NCI-H345 treated with DMSO at 0.1 percent for 48 hours (cell line): ENCODE results near the gene CDC42EP4.
"Not testable (repeated sequence)": the region's sequence is repeated elsewhere in the genome, so short reads cannot be mapped to it uniquely, and the experiment has no call there.

Experiments
- DNase-seq: peaks from one replicate; lab custom pipeline; 2025; ENCODE audit not compliant: unreplicated experiment; lab: John Stamatoyannopoulos, UW

CDC42EP4 gene

GRCh38 chr17:73320601-73321264 lies 8.9 kb upstream of the CDC42EP4 start:
- DNase-seq, result no peak

DNA sequence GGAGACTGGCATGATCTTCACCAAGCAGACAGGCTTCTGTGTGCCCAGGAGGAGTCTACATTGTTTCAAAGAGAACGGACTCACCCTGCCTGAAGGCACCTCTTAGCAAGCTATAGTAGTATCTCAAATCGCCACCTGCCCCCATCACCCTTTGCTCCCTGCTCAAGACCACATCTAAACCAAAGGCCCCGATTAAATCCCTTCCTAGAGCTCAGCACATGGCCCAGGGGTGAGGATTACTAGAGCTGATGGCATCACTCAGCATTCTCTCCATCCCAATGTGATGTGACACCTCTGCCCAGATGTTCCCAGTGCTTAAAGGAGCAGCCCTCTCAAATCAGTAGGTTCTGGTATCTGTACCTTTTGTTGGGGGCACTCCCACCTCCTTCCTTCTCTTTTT lies 8.0 kb upstream of the CDC42EP4 start:
- DNase-seq, result no peak

- DNase-seq, result peak; percentile 21
Observed at GRCh38 chr17:73318836-73319235, 7.0 kb upstream of the CDC42EP4 start.

DNA sequence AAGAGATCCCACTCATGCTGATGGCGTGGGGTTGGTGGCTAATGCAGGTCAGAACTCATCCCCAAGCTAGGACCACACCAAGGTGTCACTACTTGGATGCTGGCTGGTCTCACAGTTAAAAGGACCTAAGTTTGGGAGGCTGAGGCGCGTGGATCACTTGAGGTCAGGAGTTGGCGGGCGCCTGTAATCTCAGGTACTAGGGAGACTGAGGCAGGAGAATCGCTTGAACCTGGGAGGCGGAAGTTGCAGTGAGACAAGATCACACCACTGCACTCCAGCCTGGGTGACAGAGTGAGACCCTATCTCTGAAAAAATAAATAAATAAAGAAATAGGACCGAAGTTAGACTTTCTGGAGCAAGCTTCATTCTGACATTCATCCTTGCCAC lies 6.6 kb upstream of the CDC42EP4 start:
- DNase-seq, result no peak

GRCh38 chr17:73317513-73318426 lies 6.0 kb upstream of the CDC42EP4 start:
- DNase-seq, result no peak

DNA sequence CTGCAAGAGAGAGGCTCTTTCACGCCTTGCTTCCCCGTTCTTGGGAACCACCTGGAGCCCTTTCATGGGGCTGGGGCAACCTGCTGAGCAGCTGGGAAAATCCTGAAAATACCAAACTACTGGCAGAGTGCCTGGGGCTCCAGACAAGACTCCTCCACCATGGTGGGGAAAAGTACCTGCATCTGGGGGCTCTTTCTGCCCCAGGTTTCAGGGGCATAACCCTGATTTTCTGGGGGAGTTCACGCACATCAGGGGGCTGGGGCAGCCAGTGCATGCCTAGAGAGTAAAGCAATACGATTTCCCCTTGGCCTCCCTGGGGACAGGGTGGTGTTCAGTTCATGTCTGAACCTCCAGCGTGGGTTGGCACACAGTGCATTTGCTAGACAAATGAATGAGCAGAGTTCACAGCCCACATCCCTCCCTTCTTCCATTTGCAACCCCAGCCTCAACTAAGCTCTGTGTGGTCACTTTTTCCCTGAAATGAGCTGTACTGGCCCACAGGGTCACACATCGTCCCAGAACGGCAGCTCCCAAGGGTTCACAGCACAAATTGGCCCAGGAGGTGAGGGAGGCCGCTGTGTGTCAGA lies 5.2 kb upstream of the CDC42EP4 start:
- DNase-seq, result no peak

- no peak for DNase-seq
Observed at GRCh38 chr17:73315471-73315870, 3.7 kb upstream of the CDC42EP4 start.

DNA sequence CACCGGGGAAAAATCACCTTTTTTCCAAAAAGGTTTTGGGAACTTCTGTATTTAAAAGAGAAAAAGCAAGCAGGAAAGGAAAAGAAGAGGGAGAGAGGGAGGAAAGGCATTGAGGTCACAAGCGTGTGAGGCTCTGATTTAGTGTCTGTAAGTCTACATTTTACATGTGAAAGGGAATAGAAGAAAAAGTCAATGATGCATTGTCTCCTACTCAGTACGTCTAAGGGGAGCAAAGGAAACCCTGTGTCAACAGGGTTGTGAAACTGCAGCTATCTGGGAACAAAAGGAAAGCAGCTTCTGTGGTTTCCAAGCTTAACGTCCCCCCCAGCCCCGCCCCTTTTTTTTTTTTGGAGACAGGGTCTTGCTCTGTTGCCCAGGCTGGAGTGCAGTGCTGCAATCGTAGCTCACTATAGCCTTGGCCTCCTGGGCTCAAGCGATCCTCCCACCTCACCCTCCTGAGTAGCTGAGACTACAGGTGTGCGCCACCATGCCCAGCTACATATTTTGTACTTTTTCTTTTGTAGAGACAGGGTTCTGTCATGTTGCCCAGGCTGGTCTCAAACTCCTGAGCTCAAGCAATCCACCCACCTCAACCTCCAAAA lies 1.8 kb upstream of the CDC42EP4 start:
- DNase-seq, result no peak

GRCh38 chr17:73312887-73313286 lies 1.1 kb upstream of the CDC42EP4 start:
- DNase-seq, result not testable (repeated sequence)

GRCh38 chr17:73311428-73311780 lies 397 bp downstream of the CDC42EP4 start:
- DNase-seq, result no peak

GRCh38 chr17:73309727-73310596 lies 1.8 kb downstream of the CDC42EP4 start:
- no peak for DNase-seq

- DNase-seq, result not testable (repeated sequence)
Observed at GRCh38 chr17:73308959-73309358, 2.8 kb downstream of the CDC42EP4 start.

DNA sequence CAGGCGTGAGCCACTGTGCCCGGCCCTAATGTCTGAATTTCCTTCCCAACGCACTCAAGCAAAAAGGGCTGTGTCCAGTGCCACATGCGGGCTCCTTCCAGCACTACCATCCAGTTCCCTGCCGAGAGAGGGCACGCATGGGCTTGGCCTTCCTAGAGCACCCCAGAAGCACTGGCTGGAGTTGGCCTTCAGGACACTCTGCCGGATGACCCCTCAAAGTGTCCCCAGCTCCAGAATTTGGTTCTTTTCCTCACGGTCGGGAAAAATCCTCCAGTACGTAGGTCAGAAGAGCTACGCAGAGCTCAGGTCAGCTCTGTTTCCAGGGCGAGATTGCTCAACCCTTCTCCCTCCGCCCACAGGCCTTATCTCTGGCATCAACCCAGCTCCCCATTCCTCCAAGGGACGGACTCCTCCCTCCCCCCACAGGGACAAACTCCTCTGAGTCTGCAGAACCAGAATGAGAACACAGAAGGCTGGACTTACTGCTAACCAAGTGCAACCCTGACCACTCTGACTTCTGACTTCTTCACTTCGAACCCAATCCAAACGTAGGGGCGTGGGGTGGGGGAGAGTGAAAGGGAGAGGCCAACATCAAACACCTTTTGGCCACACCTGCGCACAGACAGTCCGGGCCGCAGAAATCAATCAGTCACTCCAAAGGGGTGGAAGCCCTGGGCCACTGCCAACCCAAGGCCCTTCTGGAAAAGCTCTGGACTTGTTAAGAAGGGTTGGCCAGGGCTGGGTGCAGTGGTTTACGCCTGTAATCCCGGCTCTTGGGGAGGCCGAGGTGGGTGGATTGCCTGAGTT lies 3.6 kb downstream of the CDC42EP4 start:
- no peak for DNase-seq

DNA sequence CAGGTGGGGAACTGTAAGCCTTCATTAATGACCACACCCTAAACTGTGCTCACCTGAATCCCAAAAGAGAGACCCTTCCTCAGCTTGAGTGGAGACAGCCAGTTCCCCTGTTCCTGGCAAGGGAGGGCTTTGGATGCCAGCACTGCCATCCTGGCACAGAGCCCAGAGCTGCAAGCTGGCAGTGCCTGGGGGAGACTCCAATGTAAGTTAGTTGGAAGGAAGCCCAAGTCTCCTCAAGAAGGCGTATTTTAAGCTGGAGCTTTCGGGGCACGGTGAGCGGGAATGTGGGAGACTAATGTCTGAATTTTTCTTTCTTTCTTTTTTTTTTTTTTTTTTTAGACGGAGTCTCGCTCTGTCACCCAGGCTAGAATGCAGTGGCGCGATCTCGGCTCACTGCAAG lies 4.7 kb downstream of the CDC42EP4 start:
- DNase-seq, result no peak

DNA sequence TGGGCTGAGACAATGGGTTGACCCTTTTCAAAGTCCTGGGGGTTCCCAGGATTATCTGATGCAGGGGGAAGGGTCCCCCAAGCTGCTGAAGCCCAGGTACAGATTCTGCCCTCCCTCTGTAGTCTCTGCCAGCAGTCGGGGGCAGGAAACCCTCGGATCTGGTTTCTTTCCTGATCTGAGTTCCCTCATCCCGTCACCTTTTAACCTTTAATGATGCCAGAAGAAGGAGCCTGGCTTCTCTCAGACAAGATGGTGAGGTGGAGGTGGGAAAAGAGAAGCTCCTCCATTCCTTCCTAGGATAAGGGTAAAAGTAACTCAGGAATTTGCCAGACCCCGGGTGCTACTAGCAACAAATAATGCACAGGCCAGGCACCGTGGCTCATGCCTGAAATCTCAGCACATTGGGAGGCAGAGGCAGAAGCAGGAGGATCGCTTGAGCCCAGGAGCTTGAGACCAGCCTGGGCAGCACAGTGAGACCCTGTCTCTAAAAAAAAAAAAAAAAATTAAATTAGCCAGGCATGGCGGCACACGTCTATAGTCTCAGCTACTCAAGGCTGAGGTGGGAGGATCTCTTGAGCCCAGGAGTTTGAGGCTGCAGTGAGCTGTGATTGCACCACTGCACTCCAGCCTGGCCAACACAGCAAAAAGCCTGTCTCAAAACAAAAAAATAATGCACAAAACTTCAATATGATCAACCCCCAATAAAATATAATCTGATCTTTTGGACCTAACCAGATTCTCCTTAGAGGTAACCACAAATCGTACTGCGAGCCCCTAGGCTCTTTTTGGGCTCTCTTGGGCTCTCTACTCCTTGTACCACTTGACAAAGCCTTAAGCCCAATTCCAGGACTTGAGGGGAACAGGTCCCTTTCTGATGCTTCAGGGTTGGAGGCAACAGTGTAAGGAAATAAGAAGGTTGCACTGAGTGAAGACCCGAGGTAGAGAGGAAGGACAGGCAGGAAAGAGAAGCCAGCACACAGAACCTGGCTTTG lies 5.7 kb downstream of the CDC42EP4 start:
- DNase-seq, result no peak

GRCh38 chr17:73304971-73305812 lies 6.6 kb downstream of the CDC42EP4 start:
- peak; percentile 87 for DNase-seq

GRCh38 chr17:73304438-73304837 lies 7.4 kb downstream of the CDC42EP4 start:
- no peak for DNase-seq

- no peak for DNase-seq
Observed at GRCh38 chr17:73302189-73302588, 9.6 kb downstream of the CDC42EP4 start.
